ENCODE measurements around the gene ACSS1. TPM values are rescaled to one million over a fixed set of nuclear protein-coding genes. Genes with fewer than 3 reads are reported as not detected.

Gene ACSS1
- total and polyA plus RNA-seq, 7 donors: 8.8 to 53.3 (median 16.8) TPM

- Histone ChIP-seq H3K27me3 (ENCODE audit: insufficient read depth in 3 of 3, low read length in 2 of 3) (no peaks in the 10 kb centered on the region), H3K36me3 (ENCODE audit: insufficient read depth in 1 of 2, low read depth in 1 of 2) (peaks cover 0 to 47% of the 10 kb centered on the region in 2 donors), H3K9me3 (no peaks in the 10 kb centered on the region), H3K4me3 (no peak overlapping the region), H3K27ac (no peak overlapping the region), H3K4me1 (peaks cover 8% of the 10 kb centered on the region)
- WGBS, 3 donors: 82 to 93% (median 90%) methylated on average over 16 of the region's 16 CpGs
- no peak for TF ChIP-seq CTCF (IDR thresholded peaks at IDR 0.05)
- ATAC-seq (no peak), DNase-seq (no peak)
- intact Hi-C loops (cut with DNase I): no loop called here
Observed at GRCh38 chr20:25019381-25020155, 38.4 kb downstream of the ACSS1 start.

GRCh38 chr20:25018841-25019240, 39.1 kb downstream of the ACSS1 start:
- no peaks in the 10 kb centered on the region for H3K27me3 ChIP-seq (ENCODE audit: insufficient read depth in 3 of 3, low read length in 2 of 3)

GRCh38 chr20:25018425-25018824, 39.5 kb downstream of the ACSS1 start:
- Histone ChIP-seq H3K36me3 (ENCODE audit: insufficient read depth in 1 of 2, low read depth in 1 of 2) (peaks cover 0 to 58% of the 10 kb centered on the region in 2 donors), H3K9me3 (no peaks in the 10 kb centered on the region), H3K4me1 (peaks cover 8% of the 10 kb centered on the region), H3K4me3 (no peak overlapping the region), H3K27me3 (ENCODE audit: insufficient read depth in 3 of 3, low read length in 2 of 3) (no peaks in the 10 kb centered on the region), H3K27ac (no peak overlapping the region)
- intact Hi-C loops (cut with DNase I): no loop called here
- TF ChIP-seq CTCF (IDR thresholded peaks at IDR 0.05): no peak
- ATAC-seq: no peak
- 82 to 87% (median 86%) methylated on average over 2 of the region's 2 CpGs for whole genome bisulfite sequencing, 3 donors
- no peak for DNase-seq

More at GRCh38 chr20:25018841-25019240, 39.1 kb downstream of the ACSS1 start:
- H3K4me1 ChIP-seq: peaks cover 8% of the 10 kb centered on the region
- DNase-seq (no peak), ATAC-seq (no peak)
- intact Hi-C loops (cut with DNase I): no loop called here
- no peaks in the 10 kb centered on the region for H3K9me3 ChIP-seq
- no peak overlapping the region for H3K4me3 ChIP-seq
- peaks cover 0 to 54% of the 10 kb centered on the region in 2 donors for H3K36me3 ChIP-seq (ENCODE audit: insufficient read depth in 1 of 2, low read depth in 1 of 2)
- H3K27ac ChIP-seq: no peak overlapping the region
- TF ChIP-seq CTCF (IDR thresholded peaks at IDR 0.05): no peak
- 94 to 97% (median 95%) methylated on average over 6 of the region's 6 CpGs for WGBS, 3 donors

- peaks cover 0 to 66% of the 10 kb centered on the region in 2 donors for H3K36me3 ChIP-seq (ENCODE audit: insufficient read depth in 1 of 2, low read depth in 1 of 2)
- H3K27me3 ChIP-seq (ENCODE audit: insufficient read depth in 3 of 3, low read length in 2 of 3): no peaks in the 10 kb centered on the region
- no peak for TF ChIP-seq CTCF (IDR thresholded peaks at IDR 0.05)
- ATAC-seq: peak in 1 of 4 donors; percentile 7
- H3K4me3 ChIP-seq: no peak overlapping the region
- no peaks in the 10 kb centered on the region for H3K9me3 ChIP-seq
- 54 to 60% (median 58%) methylated on average over 14 of the region's 14 CpGs for WGBS, 3 donors
- no peak for DNase-seq
- H3K4me1 ChIP-seq: peaks cover 10% of the 10 kb centered on the region
- H3K27ac ChIP-seq: no peak overlapping the region
- intact Hi-C loops (cut with DNase I): no loop called here
Observed at GRCh38 chr20:25017257-25017803, 40.6 kb downstream of the ACSS1 start.

Data from psoas muscle (tissue), 8 donors.